CD14-positive monocyte (primary cell): ENCODE results near the gene ARHGEF37. TPM values are rescaled to one million over a fixed set of nuclear protein-coding genes. Genes with fewer than 3 reads are reported as not detected.

Experiments used
- DNase-seq, 3 donors: peaks; one replicate each; pipeline ENCODE4 v3.0.0-alpha.2; 2011 to 2022
- H2AFZ ChIP-seq: 2 replicates; pipeline ENCODE4 v1.6.0; 2012; ENCODE audit warnings: mild to moderate bottlenecking, low read depth, low read length, inconsistent platforms; ENCODE audit not compliant: insufficient read depth, poor library complexity, severe bottlenecking
- H3K27ac ChIP-seq, 2 donors: 1 replicate in 1 of 2; 2 replicates in 1 of 2; pipeline ENCODE4 v1.5.1; 2012 to 2013; ENCODE audit warnings: low read length in 2 of 2, control low read depth in 1 of 2, inconsistent platforms in 1 of 2, low read depth in 1 of 2, mild to moderate bottlenecking in 1 of 2
- H3K27me3 ChIP-seq, 2 donors: one replicate each; pipeline versions ENCODE4 v1.6.0 to v1.6.1; 2011 to 2013; ENCODE audit warnings: low read length in 2 of 2; ENCODE audit not compliant: control insufficient read depth in 2 of 2, insufficient read depth in 2 of 2
- H3K36me3 ChIP-seq, 2 donors: replicated peaks in 1 of 2; 1 replicate in 1 of 2; 2 replicates in 1 of 2; pipeline versions ENCODE4 v1.5.1 to v1.6.1; 2012 to 2013; ENCODE audit warnings: low read length in 2 of 2, control low read depth in 1 of 2, inconsistent platforms in 1 of 2, mild to moderate bottlenecking in 1 of 2; ENCODE audit not compliant: insufficient read depth in 2 of 2, control insufficient read depth in 1 of 2
- H3K4me1 ChIP-seq, 2 donors: 1 replicate in 1 of 2; 2 replicates in 1 of 2; pipeline versions ENCODE4 v1.5.1 to v1.6.1; 2012 to 2013; ENCODE audit warnings: low read length in 2 of 2, control low read depth in 1 of 2, inconsistent platforms in 1 of 2, mild to moderate bottlenecking in 1 of 2, moderate library complexity in 1 of 2; ENCODE audit not compliant: insufficient read depth in 2 of 2, control insufficient read depth in 1 of 2
- H3K4me2 ChIP-seq: replicated peaks from 2 replicates; pipeline ENCODE3; 2012; ENCODE audit warnings: low read length, moderate library complexity, mild to moderate bottlenecking; ENCODE audit not compliant: poor library complexity, severe bottlenecking; ENCODE audit errors: extremely low read depth
- H3K4me3 ChIP-seq, 3 experiments: fragments of 200-600 bp in 1 of 3; sonication (generic) in 1 of 3; replicated peaks in 1 of 3; 1 replicate in 2 of 3; 2 replicates in 1 of 3; pipeline ENCODE4 v1.5.1; 2011 to 2013; ENCODE audit warnings: low read length in 3 of 3, mild to moderate bottlenecking in 3 of 3, control low read depth in 2 of 3, low read depth in 2 of 3, inconsistent platforms in 1 of 3, moderate library complexity in 1 of 3
- H3K79me2 ChIP-seq: 2 replicates; pipeline ENCODE4 v1.6.0; 2012; ENCODE audit warnings: mild to moderate bottlenecking, control low read depth, inconsistent platforms, low read length, moderate library complexity; ENCODE audit not compliant: insufficient read depth
- H3K9ac ChIP-seq: 2 replicates; pipeline ENCODE4 v1.6.0; 2017; ENCODE audit warnings: low read length, mild to moderate bottlenecking; ENCODE audit not compliant: insufficient read depth, poor library complexity, severe bottlenecking
- H3K9me3 ChIP-seq, 2 donors: replicated peaks in 1 of 2; 1 replicate in 1 of 2; 2 replicates in 1 of 2; pipeline versions ENCODE4 v1.5.1 to v1.6.1; 2012 to 2013; ENCODE audit warnings: low read length in 2 of 2, control low read depth in 1 of 2; ENCODE audit not compliant: control insufficient read depth in 1 of 2, insufficient read depth in 1 of 2
- H4K20me1 ChIP-seq: 2 replicates; pipeline ENCODE4 v1.6.0; 2012; ENCODE audit warnings: mild to moderate bottlenecking, low read length, control low read depth, moderate library complexity; ENCODE audit not compliant: insufficient read depth
- H3K27ac Mint-ChIP-seq, 7 donors: one replicate each; pipeline ENCODE4 v1.8.0; 2020; ENCODE audit warnings: mild to moderate bottlenecking in 7 of 7, mixed read lengths in 7 of 7, moderate library complexity in 6 of 7, inconsistent platforms in 2 of 7
- H3K27me3 Mint-ChIP-seq, 3 donors: one replicate each; pipeline ENCODE4 v1.8.0; 2021 to 2022; ENCODE audit warnings: low read depth in 3 of 3, mild to moderate bottlenecking in 3 of 3, mixed read lengths in 3 of 3, moderate library complexity in 3 of 3, inconsistent platforms in 1 of 3
- H3K36me3 Mint-ChIP-seq, 2 donors: one replicate each; pipeline ENCODE4 v1.8.0; 2020; ENCODE audit warnings: mixed read lengths in 2 of 2, inconsistent platforms in 1 of 2, mild to moderate bottlenecking in 1 of 2
- H3K4me1 Mint-ChIP-seq: one replicate; pipeline ENCODE4 v1.8.0; 2020; ENCODE audit warnings: mild to moderate bottlenecking, mixed read lengths
- H3K4me3 Mint-ChIP-seq, 2 donors: one replicate each; pipeline ENCODE4 v1.8.0; 2020; ENCODE audit warnings: mild to moderate bottlenecking in 2 of 2, mixed read lengths in 2 of 2, moderate library complexity in 1 of 2
- H3K9me3 Mint-ChIP-seq, 7 donors: one replicate each; pipeline ENCODE4 v1.8.0; 2020 to 2022; ENCODE audit warnings: mixed read lengths in 7 of 7, mild to moderate bottlenecking in 6 of 7, moderate library complexity in 6 of 7, inconsistent platforms in 2 of 7
- CTCF ChIP-seq: fragments of 200-600 bp; IDR thresholded peaks from one replicate; pipeline ENCODE4 v1.8.0; 2022; ENCODE audit warnings: antibody characterized with exemption, mild to moderate bottlenecking
- WGBS: methylation state at CpG from one replicate; pipeline ENCODE4 v1.1.5; 2013; ENCODE audit warnings: missing lambda C conversion rate; ENCODE audit not compliant: insufficient coverage; 5-methylcytosine and 5-hydroxymethylcytosine counted together
- intact Hi-C, 2 donors: fragments of 100-400 bp; cut with micrococcal nuclease; formaldehyde crosslinking; loops; one replicate each; pipeline versions ENCODE4 v1.15.0 to v1.15.1; 2023
- polyA plus RNA-seq, 3 donors: library from polyadenylated mRNA; depleted of rRNA in 1 of 3; unstranded in 2 of 3; stranded (reverse) in 1 of 3; fragments of 300-500 nt in 2 of 3; fragments of >200 nt in 1 of 3; fragmentation: Illumina TruSeq in 2 of 3; gene quantifications; 1 replicate in 2 of 3; 2 replicates in 1 of 3; pipeline ENCODE4 v1.2.3, GENCODE V29; 2012 to 2021

The ARHGEF37 gene
- polyA plus RNA-seq, 3 donors = not detected

- Histone ChIP-seq H3K9ac (no peak overlapping the region), H4K20me1 (no peaks in the 10 kb centered on the region), H3K27ac (no peak overlapping the region), H3K9me3 (no peaks in the 10 kb centered on the region), H3K4me3 (no peak overlapping the region), H3K36me3 (no peaks in the 10 kb centered on the region), H3K4me1 (peaks cover 0 to 2% of the 10 kb centered on the region in 2 donors), H3K79me2 (no peaks in the 10 kb centered on the region), H3K27me3 (no peaks in the 10 kb centered on the region), H2AFZ (no peak overlapping the region), H3K4me2 (no peak overlapping the region)
- TF ChIP-seq CTCF = no peak
- Mint-ChIP-seq H3K27ac (no peak overlapping the region), H3K4me3 (no peak overlapping the region), H3K4me1 (peaks cover 7% of the 10 kb centered on the region), H3K9me3 (peaks cover 0 to 6% (median 0%) of the 10 kb centered on the region in 7 donors), H3K27me3 (peaks cover 0 to 2% (median 0%) of the 10 kb centered on the region in 3 donors), H3K36me3 (no peaks in the 10 kb centered on the region)
- no peak for DNase-seq
- intact Hi-C loops = no loop called here
- WGBS = no CpG with 5 or more reads among the region's 4 CpGs
These were observed 63.3 kb downstream of the ARHGEF37 start for GRCh38 chr5:149644629-149645028.

GRCh38 chr5:149645236-149645635, 63.9 kb downstream of the ARHGEF37 start:
- DNase-seq = no peak
- H3K4me1 ChIP-seq = no peaks in the 10 kb centered on the region
- WGBS = 96% methylated on average over 8 of the region's 9 CpGs
- H3K36me3 ChIP-seq = no peaks in the 10 kb centered on the region
- TF ChIP-seq CTCF = no peak
- intact Hi-C loops = no loop called here
- no peaks in the 10 kb centered on the region for H3K9me3 ChIP-seq
- H3K9me3 Mint-ChIP-seq = peaks cover 0 to 6% (median 0%) of the 10 kb centered on the region in 7 donors
- H3K9ac ChIP-seq = no peak overlapping the region
- no peak overlapping the region for H3K27ac Mint-ChIP-seq
- H4K20me1 ChIP-seq = no peaks in the 10 kb centered on the region
- no peaks in the 10 kb centered on the region for H3K36me3 Mint-ChIP-seq
- H3K4me2 ChIP-seq = no peak overlapping the region
- H3K79me2 ChIP-seq = no peaks in the 10 kb centered on the region
- H2AFZ ChIP-seq = no peak overlapping the region
- no peak overlapping the region for H3K4me3 Mint-ChIP-seq
- H3K4me1 Mint-ChIP-seq = peaks cover 3% of the 10 kb centered on the region
- H3K4me3 ChIP-seq = no peak overlapping the region
- no peaks in the 10 kb centered on the region for H3K27me3 ChIP-seq
- peaks cover 0 to 2% (median 0%) of the 10 kb centered on the region in 3 donors for H3K27me3 Mint-ChIP-seq
- H3K27ac ChIP-seq = no peak overlapping the region
